Suprapubic skin (tissue), 4 donors: ENCODE measurements around the gene RMC1.

Experiments used
- CTCF ChIP-seq, 2 donors: fragments of 200-600 bp in 1 of 2; fragments of 450-650 bp in 1 of 2; sonication (generic) in 1 of 2; IDR thresholded peaks; one replicate each; pipeline ENCODE4 v1.5.1; 2016 to 2019; ENCODE audit warnings: antibody characterized with exemption in 2 of 2, mild to moderate bottlenecking in 1 of 2, moderate library complexity in 1 of 2
- EP300 ChIP-seq: sonication (generic); formaldehyde crosslinking; IDR thresholded peaks from one replicate; pipeline ENCODE4 v1.6.1; 2017; ENCODE audit warnings: antibody characterized with exemption
- POLR2A ChIP-seq, 2 donors: fragments of 450-650 bp; IDR thresholded peaks; one replicate each; pipeline ENCODE4 v1.6.1; 2017; ENCODE audit warnings: antibody characterized with exemption in 2 of 2, mild to moderate bottlenecking in 2 of 2, moderate library complexity in 2 of 2
- POLR2AphosphoS5 ChIP-seq, 3 donors: sonication (generic); formaldehyde crosslinking; IDR thresholded peaks; one replicate each; pipeline ENCODE4 v1.6.1; 2017; ENCODE audit warnings: antibody characterized with exemption in 3 of 3

- TF ChIP-seq CTCF (IDR thresholded peaks at IDR 0.05) (no peak), POLR2AphosphoS5 (IDR thresholded peaks at IDR 0.05) (no peak), POLR2A (IDR thresholded peaks at IDR 0.05) (no peak), EP300 (no peak)
Observed at GRCh38 chr18:23547306-23547705, 44.0 kb downstream of the RMC1 start.
